SK-N-SH (cell line): ENCODE measurements around the gene KIF12.

Experiments used
- EP300 ChIP-seq, 2 experiments: IDR thresholded peaks; 2 replicates each; pipeline versions ENCODE4 v1.4.0 to v1.6.1; 2012; ENCODE audit warnings: borderline replicate concordance in 1 of 2, low read depth in 1 of 2, low read length in 1 of 2
- JUND ChIP-seq: IDR thresholded peaks from 2 replicates; pipeline ENCODE4 v1.4.0; 2012
- REST ChIP-seq: IDR thresholded peaks from 2 replicates; pipeline ENCODE4 v1.6.1; 2012; ENCODE audit warnings: mild to moderate bottlenecking, low read depth, low read length, moderate library complexity
- SMC3 ChIP-seq: IDR thresholded peaks from 2 replicates; pipeline ENCODE4 v1.6.1; 2012; ENCODE audit warnings: low read depth, low read length, improper control_type of control experiment
- TF ChIP-seq, protein P1 (sequence below): fragments of 200-600 bp; sonication (generic); IDR thresholded peaks from 2 replicates; pipeline ENCODE4 v1.6.1; 2017; ENCODE audit warnings: antibody characterized with exemption, mild to moderate bottlenecking, moderate library complexity

- no peak for TF ChIP-seq SMC3
- no peak for TF ChIP-seq REST
- TF ChIP-seq, protein P1, sequence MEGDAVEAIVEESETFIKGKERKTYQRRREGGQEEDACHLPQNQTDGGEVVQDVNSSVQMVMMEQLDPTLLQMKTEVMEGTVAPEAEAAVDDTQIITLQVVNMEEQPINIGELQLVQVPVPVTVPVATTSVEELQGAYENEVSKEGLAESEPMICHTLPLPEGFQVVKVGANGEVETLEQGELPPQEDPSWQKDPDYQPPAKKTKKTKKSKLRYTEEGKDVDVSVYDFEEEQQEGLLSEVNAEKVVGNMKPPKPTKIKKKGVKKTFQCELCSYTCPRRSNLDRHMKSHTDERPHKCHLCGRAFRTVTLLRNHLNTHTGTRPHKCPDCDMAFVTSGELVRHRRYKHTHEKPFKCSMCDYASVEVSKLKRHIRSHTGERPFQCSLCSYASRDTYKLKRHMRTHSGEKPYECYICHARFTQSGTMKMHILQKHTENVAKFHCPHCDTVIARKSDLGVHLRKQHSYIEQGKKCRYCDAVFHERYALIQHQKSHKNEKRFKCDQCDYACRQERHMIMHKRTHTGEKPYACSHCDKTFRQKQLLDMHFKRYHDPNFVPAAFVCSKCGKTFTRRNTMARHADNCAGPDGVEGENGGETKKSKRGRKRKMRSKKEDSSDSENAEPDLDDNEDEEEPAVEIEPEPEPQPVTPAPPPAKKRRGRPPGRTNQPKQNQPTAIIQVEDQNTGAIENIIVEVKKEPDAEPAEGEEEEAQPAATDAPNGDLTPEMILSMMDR = no peak
- no peak for TF ChIP-seq JUND
- no peak for TF ChIP-seq EP300 (IDR thresholded peaks at IDR 0.05; ENCODE audit: borderline replicate concordance in 1 of 2, low read depth in 1 of 2, low read length in 1 of 2)
Measured at GRCh38 chr9:114053246-114054005, 45.7 kb downstream of the KIF12 start.
